Astrocyte (in vitro differentiated cells and primary cell): Measurements from ENCODE around the gene PRSS57.

Experiments used
- CTCF ChIP-seq: IDR thresholded peaks from 2 replicates; pipeline ENCODE4 v1.5.1; 2011; ENCODE audit warnings: low read depth, mild to moderate bottlenecking, inconsistent platforms, low read length, moderate library complexity; ENCODE audit not compliant: insufficient read depth
- EZH2 ChIP-seq: IDR thresholded peaks from 2 replicates; pipeline ENCODE4 v1.6.1; 2012; ENCODE audit warnings: mild to moderate bottlenecking, low read length, inconsistent platforms; ENCODE audit not compliant: insufficient read depth

- TF ChIP-seq EZH2 (no peak), CTCF (no peak)
Observed at GRCh38 chr19:651114-651818, 44.0 kb downstream of the PRSS57 start.
